HepG2 (cell line): Measurements from ENCODE around the gene TMEFF2. TPM values are rescaled to one million over a fixed set of nuclear protein-coding genes. Genes with fewer than 3 reads are reported as not detected.

Source experiments
- ATAC-seq: fragments of 200-7000 bp; cut with Tn5 transposase; 3 replicates; pipeline ENCODE4 v1.9.1; 2020; ENCODE audit warnings: mild to moderate bottlenecking, moderate library complexity
- BruUV-seq: library from RNA; stranded (reverse); fragments of 400-500 nt; replicated peaks from 2 replicates; lab custom pipeline; 2021; lab: Mats Ljungman, UMichigan
- CTCF ChIA-PET: fragments of 300-600 bp; formaldehyde crosslinking; extraction: SDS; loops from one replicate; lab custom pipeline; 2021; ENCODE audit warnings: low total read pairs, inconsistent platforms, low intra/inter-chr PET ratio; lab: Yijun Ruan, JAX
- POLR2A ChIA-PET: fragments of 350-600 bp; sonication (Branson Sonifier 250); formaldehyde crosslinking; loops from one replicate; lab custom pipeline; 2020; ENCODE audit warnings: antibody characterized with exemption, inconsistent platforms; lab: Yijun Ruan, JAX
- DNase-seq: peaks from one replicate; pipeline ENCODE4 v3.0.0-alpha.2; 2015; ENCODE audit warnings: low spot score
- FAIRE-seq: peaks from 3 replicates; lab custom pipeline; 2011; peaks lifted over from hg19 to GRCh38; lab: Jason Lieb, UNC
- H2AFZ ChIP-seq: one replicate; pipeline ENCODE4 v1.6.1; 2011; ENCODE audit warnings: low read length, inconsistent platforms
- H3K27ac ChIP-seq: fragments of 300-600 bp; 3 replicates; pipeline ENCODE4 v1.8.0; 2011; ENCODE audit warnings: mixed run types, mild to moderate bottlenecking, mixed read lengths, low read length, inconsistent platforms; ENCODE audit not compliant: insufficient read depth; ENCODE audit errors: extremely low read length
- H3K27me3 ChIP-seq, 2 experiments: fragments of 200-600 bp in 1 of 2; 2 replicates in 1 of 2; 3 replicates in 1 of 2; pipeline versions ENCODE4 v1.6.0 to v1.8.0; 2011; ENCODE audit warnings: low read length in 2 of 2, mild to moderate bottlenecking in 2 of 2, moderate library complexity in 2 of 2, inconsistent platforms in 1 of 2; ENCODE audit not compliant: insufficient read depth in 2 of 2, control insufficient read depth in 1 of 2
- H3K36me3 ChIP-seq, 2 experiments: fragments of 200-600 bp in 1 of 2; replicated peaks in 1 of 2; 2 replicates in 1 of 2; 3 replicates in 1 of 2; pipeline versions ENCODE4 v1.5.1 to v1.8.0; 2011; ENCODE audit warnings: low read length in 2 of 2, inconsistent platforms in 1 of 2; ENCODE audit not compliant: insufficient read depth in 2 of 2, control insufficient read depth in 1 of 2
- H3K4me1 ChIP-seq: 2 replicates; pipeline ENCODE4 v1.5.1; 2012; ENCODE audit warnings: low read length, inconsistent platforms; ENCODE audit not compliant: insufficient read depth
- H3K4me2 ChIP-seq: 2 replicates; pipeline ENCODE4 v1.6.0; 2011; ENCODE audit warnings: low read depth, low read length, inconsistent platforms
- H3K4me3 ChIP-seq, 3 experiments: fragments of 200-600 bp in 1 of 3; sonication (generic), shearing (Covaris generic) in 1 of 3; replicated peaks in 1 of 3; 2 replicates each; pipeline ENCODE4 v1.5.1; 2011 to 2016; ENCODE audit warnings: low read length in 3 of 3, inconsistent platforms in 2 of 3, low read depth in 2 of 3, mild to moderate bottlenecking in 2 of 3, control low read depth in 1 of 3, mixed read lengths in 1 of 3; ENCODE audit not compliant: insufficient read depth in 1 of 3
- H3K79me2 ChIP-seq: one replicate; pipeline ENCODE4 v1.6.1; 2011; ENCODE audit warnings: low read length, inconsistent platforms; ENCODE audit not compliant: insufficient read depth
- H3K9ac ChIP-seq: 2 replicates; pipeline ENCODE4 v1.6.0; 2011; ENCODE audit warnings: mild to moderate bottlenecking, low read depth, low read length, inconsistent platforms; ENCODE audit not compliant: insufficient read depth
- H3K9me3 ChIP-seq: 2 replicates; pipeline ENCODE4 v1.5.1; 2012; ENCODE audit warnings: mild to moderate bottlenecking, low read length
- H4K20me1 ChIP-seq: 2 replicates; pipeline ENCODE4 v1.6.0; 2011; ENCODE audit warnings: inconsistent platforms, mild to moderate bottlenecking, low read length, moderate library complexity; ENCODE audit not compliant: insufficient read depth
- ARID2 ChIP-seq: sonication (generic); formaldehyde crosslinking; IDR thresholded peaks from 2 replicates; pipeline ENCODE4 v1.8.1; 2022; ENCODE audit warnings: mild to moderate bottlenecking, missing genetic modification reagents, borderline replicate concordance
- ATM ChIP-seq: fragments of 450-650 bp; IDR thresholded peaks from 2 replicates; pipeline ENCODE4 v1.7.1; 2017; ENCODE audit warnings: mild to moderate bottlenecking, borderline replicate concordance
- FOXP4 ChIP-seq: sonication (generic); formaldehyde crosslinking; IDR thresholded peaks from 2 replicates; pipeline ENCODE4 v1.4.0; 2020; ENCODE audit warnings: missing genetic modification reagents
- HES4 ChIP-seq: sonication (generic); formaldehyde crosslinking; IDR thresholded peaks from 2 replicates; pipeline ENCODE4 v1.9.0; 2021; ENCODE audit warnings: mild to moderate bottlenecking, missing genetic modification reagents, borderline replicate concordance
- KAT8 ChIP-seq: IDR thresholded peaks from 2 replicates; pipeline ENCODE4 v1.6.1; 2016; ENCODE audit warnings: missing genetic modification reagents, missing compliant biosample characterization
- MEIS1 ChIP-seq: sonication (generic); formaldehyde crosslinking; IDR thresholded peaks from 2 replicates; pipeline ENCODE4 v1.9.0; 2021; ENCODE audit warnings: mild to moderate bottlenecking, missing genetic modification reagents, moderate library complexity, borderline replicate concordance
- PHF8 ChIP-seq: sonication (generic); formaldehyde crosslinking; IDR thresholded peaks from 2 replicates; pipeline ENCODE4 v1.5.0; 2020; ENCODE audit warnings: missing genetic modification reagents
- SIN3A ChIP-seq: IDR thresholded peaks from 2 replicates; pipeline ENCODE4 v1.6.1; 2011; ENCODE audit warnings: low read depth, mild to moderate bottlenecking, control low read depth, low read length, borderline replicate concordance
- SOX13 ChIP-seq, 3 experiments: fragments of 450-650 bp in 1 of 3; sonication (generic) in 1 of 3; formaldehyde crosslinking in 1 of 3; IDR thresholded peaks in 2 of 3; conservative IDR thresholded peaks in 1 of 3; 2 replicates each; pipeline versions ENCODE4 v1.5.0 to v1.6.1; 2016 to 2020; ENCODE audit warnings: antibody characterized with exemption in 1 of 3, mild to moderate bottlenecking in 1 of 3, missing compliant biosample characterization in 1 of 3, missing genetic modification reagents in 1 of 3, moderate library complexity in 1 of 3
- STAT6 ChIP-seq: sonication (generic); formaldehyde crosslinking; IDR thresholded peaks from 2 replicates; pipeline ENCODE4 v1.4.0; 2020; ENCODE audit warnings: missing genetic modification reagents, mild to moderate bottlenecking, borderline replicate concordance
- YEATS4 ChIP-seq: sonication (generic); formaldehyde crosslinking; IDR thresholded peaks from 2 replicates; pipeline ENCODE4 v1.4.0; 2020; ENCODE audit warnings: missing genetic modification reagents, borderline replicate concordance
- ZNF256 ChIP-seq: sonication (generic); formaldehyde crosslinking; conservative IDR thresholded peaks from 2 replicates; pipeline ENCODE4 v1.4.0; 2020; ENCODE audit warnings: missing genetic modification reagents
- ZNF350 ChIP-seq: sonication (generic); formaldehyde crosslinking; IDR thresholded peaks from 2 replicates; pipeline ENCODE4 v1.4.0; 2020; ENCODE audit warnings: mild to moderate bottlenecking, low read depth, missing genetic modification reagents, borderline replicate concordance
- ZNF543 ChIP-seq: sonication (generic); formaldehyde crosslinking; IDR thresholded peaks from 2 replicates; pipeline ENCODE4 v1.4.0; 2020; ENCODE audit warnings: mild to moderate bottlenecking, missing genetic modification reagents
- ZNF615 ChIP-seq: sonication (generic); formaldehyde crosslinking; IDR thresholded peaks from 2 replicates; pipeline ENCODE4 v1.5.0; 2020; ENCODE audit warnings: mild to moderate bottlenecking, missing genetic modification reagents, borderline replicate concordance
- ZSCAN12 ChIP-seq: sonication (generic); formaldehyde crosslinking; IDR thresholded peaks from 2 replicates; pipeline ENCODE4 v1.9.0; 2021; ENCODE audit warnings: mild to moderate bottlenecking, missing genetic modification reagents
- WGBS: methylation state at CpG from one replicate; pipeline ENCODE4 v1.1.6; 2017; ENCODE audit warnings: low lambda C conversion rate; 5-methylcytosine and 5-hydroxymethylcytosine counted together
- in situ Hi-C: cut with HindIII; loops from 2 replicates; pipeline ENCODE4 v1.10.0; 2017; ENCODE audit warnings: low pct_unique_long_range_greater_than_20kb; ENCODE audit not compliant: extremely low pct_ligation_motif_present
- intact Hi-C: fragments of 100-400 bp; cut with micrococcal nuclease; formaldehyde crosslinking; loops from one replicate; pipeline ENCODE4 v1.10.0; 2022; ENCODE audit not compliant: unreplicated experiment
- polyA plus RNA-seq, 8 experiments: library from polyadenylated mRNA; depleted of rRNA in 3 of 8; stranded (reverse) in 7 of 8; unstranded in 1 of 8; fragments of >200 nt; fragmentation: Illumina TruSeq in 4 of 8; extraction: Trizol in 4 of 8; gene quantifications; 2 replicates each; pipeline versions ENCODE4 v1.2.1 to v1.2.3, GENCODE V29; 2011 to 2016; ENCODE audit warnings: low read depth in 4 of 8, missing spikeins in 1 of 8, mixed read lengths in 1 of 8; ENCODE audit not compliant: insufficient read depth in 1 of 8
- total RNA-seq, 5 experiments: library from RNA; depleted of rRNA; stranded (reverse); fragments of >200 nt; fragmentation: Illumina TruSeq; extraction: Trizol; gene quantifications; 2 replicates each; pipeline ENCODE4 v1.2.3, GENCODE V29; 2016; ENCODE audit warnings: low read depth in 1 of 5
- TF ChIP-seq, protein P1 (sequence below): sonication (generic); formaldehyde crosslinking; IDR thresholded peaks from 2 replicates; pipeline ENCODE4 v1.5.0; 2020; ENCODE audit warnings: missing genetic modification reagents, mild to moderate bottlenecking, borderline replicate concordance

The TMEFF2 gene
- total and polyA plus RNA-seq, 2 of the 13 experiments (the other 11 are each of a cell fraction or from before 2014, with no cell fraction given), result not detected

GRCh38 chr2:192162392-192163042 lies 32.2 kb downstream of the TMEFF2 start:
- DNase-seq, result peak; percentile 64
- Histone ChIP-seq H4K20me1 (no peaks in the 10 kb centered on the region), H3K27me3 (no peaks in the 10 kb centered on the region), H3K9ac (no peak overlapping the region), H3K36me3 (no peaks in the 10 kb centered on the region), H3K27ac (no peak overlapping the region), H3K9me3 (no peaks in the 10 kb centered on the region), H2AFZ (no peak overlapping the region), H3K79me2 (no peaks in the 10 kb centered on the region), H3K4me3 (no peak overlapping the region), H3K4me1 (no peaks in the 10 kb centered on the region), H3K4me2 (no peak overlapping the region)
- intact Hi-C loops (loop anchor here (1.0 kb wide), 7 partner anchors 133 to 607 kb away; no protein-coding TSS in a partner anchor), in situ Hi-C loops (loop anchor here (5.0 kb wide), 2 partner anchors 350 to 605 kb away; no protein-coding TSS in a partner anchor)
- FAIRE-seq, result peak; percentile 49
- ChIA-PET POLR2A (interaction anchor here (1.1 to 1.2 kb wide), 3 partner anchors 316 to 608 kb away, joined by 4 to 9 read pairs (median 7); partner anchors contain the start of gene CAVIN2), CTCF (interaction anchor here (0.6 to 4.1 kb wide), 6 partner anchors 293 to 607 kb away, joined by 3 to 142 read pairs (median 6); no protein-coding TSS in a partner anchor)
- ATAC-seq, result peak; percentile 96
- no TSS peak for BruUV-seq
- WGBS, result 1% methylated on average over 4 of the region's 4 CpGs
- TF ChIP-seq STAT6 (CRISPR knock-in tag), result no peak
- no peak for TF ChIP-seq ATM
- no peak for TF ChIP-seq ZSCAN12 (CRISPR knock-in tag)
- no peak for TF ChIP-seq HES4 (CRISPR knock-in tag)
- TF ChIP-seq SOX13 (IDR thresholded peaks at IDR 0.05), result no peak
- TF ChIP-seq SOX13 (CRISPR knock-in tag; conservative IDR thresholded peaks at IDR 0.05 in 1 of 2, IDR thresholded peaks at IDR 0.05 in 1 of 2), result 0 out of 4 replicates have a peak, but pooled peaks of 1 of the 2 experiments have one; percentile 11
- TF ChIP-seq KAT8 (CRISPR knock-in tag), result no peak
- TF ChIP-seq ZNF256 (CRISPR knock-in tag), result no peak
- TF ChIP-seq MEIS1 (CRISPR knock-in tag), result no peak
- no peak for TF ChIP-seq PHF8 (CRISPR knock-in tag)
- TF ChIP-seq YEATS4, result no peak
- TF ChIP-seq ZNF543 (CRISPR knock-in tag), result no peak
- TF ChIP-seq ARID2, result no peak
- TF ChIP-seq ZNF615 (CRISPR knock-in tag), result no peak
- TF ChIP-seq FOXP4 (CRISPR knock-in tag), result no peak
- no peak for TF ChIP-seq SIN3A
- TF ChIP-seq, protein P1, sequence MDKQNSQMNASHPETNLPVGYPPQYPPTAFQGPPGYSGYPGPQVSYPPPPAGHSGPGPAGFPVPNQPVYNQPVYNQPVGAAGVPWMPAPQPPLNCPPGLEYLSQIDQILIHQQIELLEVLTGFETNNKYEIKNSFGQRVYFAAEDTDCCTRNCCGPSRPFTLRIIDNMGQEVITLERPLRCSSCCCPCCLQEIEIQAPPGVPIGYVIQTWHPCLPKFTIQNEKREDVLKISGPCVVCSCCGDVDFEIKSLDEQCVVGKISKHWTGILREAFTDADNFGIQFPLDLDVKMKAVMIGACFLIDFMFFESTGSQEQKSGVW (CRISPR knock-in tag), result no peak
- TF ChIP-seq ZNF350 (CRISPR knock-in tag), result no peak
